GM12801 (cell line): ENCODE results near the gene RIT2.

Source experiments
- CTCF ChIP-seq: IDR thresholded peaks from one replicate; pipeline ENCODE4 v1.5.1; 2011; ENCODE audit warnings: control low read depth; ENCODE audit not compliant: insufficient read length; ENCODE audit errors: extremely low read depth

Gene RIT2

GRCh38 chr18:43148231-43148630 lies 32.7 kb upstream of the RIT2 start:
- no peak for TF ChIP-seq CTCF

GRCh38 chr18:43141208-43141607 lies 25.7 kb upstream of the RIT2 start:
- no peak for TF ChIP-seq CTCF

GRCh38 chr18:43139288-43139946 lies 23.9 kb upstream of the RIT2 start:
- TF ChIP-seq CTCF = no peak

GRCh38 chr18:43134876-43135275 lies 19.4 kb upstream of the RIT2 start:
- TF ChIP-seq CTCF = no peak

- no peak for TF ChIP-seq CTCF
Measured at GRCh38 chr18:43130716-43131260, 15.3 kb upstream of the RIT2 start.

- no peak for TF ChIP-seq CTCF
Measured at GRCh38 chr18:43129946-43130524, 14.6 kb upstream of the RIT2 start.

- TF ChIP-seq CTCF = no peak
Measured at GRCh38 chr18:43125471-43125870, 10.0 kb upstream of the RIT2 start.
